ENCODE data around the gene SLC22A12.

DNA sequence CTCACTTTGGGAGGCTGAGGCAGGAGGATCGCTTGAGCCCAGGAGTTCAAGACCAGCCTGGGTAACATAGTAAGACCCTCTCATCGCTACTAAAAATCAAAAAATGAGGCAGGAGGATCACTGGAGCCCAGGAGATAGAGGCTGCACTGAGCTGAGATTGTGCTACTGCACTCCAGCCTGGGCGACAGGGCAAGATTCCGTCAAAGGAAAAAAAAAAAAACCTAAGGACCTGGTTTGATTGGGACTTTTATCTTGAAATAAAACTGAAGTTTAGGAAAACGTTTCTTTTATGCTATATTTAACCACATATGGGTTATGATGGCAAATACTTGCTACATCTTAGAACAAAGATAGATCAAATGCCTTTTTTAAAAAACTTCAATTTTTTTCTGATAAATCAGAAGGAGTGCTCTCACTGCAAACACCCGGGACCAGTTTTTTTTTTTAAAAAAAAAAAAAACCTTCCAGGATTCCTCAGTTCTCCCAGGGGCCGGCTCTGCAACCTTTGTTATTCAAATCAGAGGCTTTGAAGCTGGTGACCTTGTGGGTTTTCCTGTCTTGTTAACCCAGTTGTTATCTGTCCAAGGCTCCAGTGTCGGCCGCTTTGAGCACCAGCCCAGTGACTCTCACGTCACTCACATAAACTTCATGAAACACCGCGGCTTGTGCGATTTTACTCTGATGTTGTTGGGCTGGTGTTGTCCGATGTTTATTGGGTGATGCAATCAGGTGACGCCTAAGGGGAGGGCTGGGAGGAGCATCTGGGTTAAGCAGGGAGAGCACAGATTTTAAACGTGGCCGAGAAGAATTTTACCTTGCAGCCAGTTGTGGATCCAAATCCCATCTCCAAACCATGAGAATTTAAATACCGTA is 24.7 kb upstream of the SLC22A12 start:
- TF ChIP-seq TAF1 (IDR thresholded peaks at IDR 0.05; ENCODE audit: low read depth) (no peak), TEAD4 (IDR thresholded peaks at IDR 0.05) (no peak), EGR1 (IDR thresholded peaks at IDR 0.05) (no peak), EP300 (IDR thresholded peaks at IDR 0.05; ENCODE audit: borderline replicate concordance) (no peak), RAD21 (IDR thresholded peaks at IDR 0.05; ENCODE audit: low read depth) (no peak)
- TF ChIP-seq, protein P1, sequence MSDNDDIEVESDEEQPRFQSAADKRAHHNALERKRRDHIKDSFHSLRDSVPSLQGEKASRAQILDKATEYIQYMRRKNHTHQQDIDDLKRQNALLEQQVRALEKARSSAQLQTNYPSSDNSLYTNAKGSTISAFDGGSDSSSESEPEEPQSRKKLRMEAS (IDR thresholded peaks at IDR 0.05) = no peak
